ENCODE results near the gene TESK2. TPM values are rescaled to one million over a fixed set of nuclear protein-coding genes. Genes with fewer than 3 reads are reported as not detected.

TESK2 gene
- total RNA-seq, 1 donor from 2014 or later = 14.9 TPM

DNA sequence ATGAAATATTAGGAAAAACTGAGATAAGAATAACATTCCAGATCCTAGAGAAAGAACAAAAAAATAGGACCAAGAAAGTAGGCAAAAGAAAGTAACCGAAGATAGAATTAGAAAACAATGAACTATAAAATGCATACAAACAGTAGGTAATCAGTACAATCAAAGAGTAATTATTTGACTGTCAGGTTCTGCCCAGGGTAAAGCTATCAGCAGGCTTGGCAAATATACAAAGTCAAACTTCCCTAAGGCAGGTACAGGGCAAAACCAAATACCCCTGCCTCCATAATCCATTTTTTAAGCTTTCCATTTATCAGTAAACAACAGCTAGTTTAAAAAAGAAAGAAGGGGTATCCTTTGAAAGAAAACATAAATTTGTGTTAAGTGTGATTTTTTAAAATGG lies 44.4 kb downstream of the TESK2 start:
- no peak overlapping the region for H3K4me2 ChIP-seq
- no peaks in the 10 kb centered on the region for H3K36me3 ChIP-seq
- Mint-ChIP-seq H3K27ac (no peak overlapping the region), H3K36me3 (no peaks in the 10 kb centered on the region), H3K9me3 (no peaks in the 10 kb centered on the region), H3K27me3 (ENCODE audit: insufficient read depth, low read depth) (peaks cover 4% of the 10 kb centered on the region), H3K4me1 (no peaks in the 10 kb centered on the region), H3K4me3 (no peak overlapping the region)
- no peak overlapping the region for H3K27ac ChIP-seq
- H4K20me1 ChIP-seq (ENCODE audit: low read depth) = no peaks in the 10 kb centered on the region
- H3K9ac ChIP-seq = no peak overlapping the region
- H2AFZ ChIP-seq (replicated peaks) = no peak overlapping the region
- no peaks in the 10 kb centered on the region for H3K4me1 ChIP-seq
- H3K4me3 ChIP-seq = no peak overlapping the region
- no peaks in the 10 kb centered on the region for H3K9me3 ChIP-seq (ENCODE audit: low read depth)
- H3K79me2 ChIP-seq (ENCODE audit: low read depth) = no peaks in the 10 kb centered on the region
- TF ChIP-seq, protein P1, sequence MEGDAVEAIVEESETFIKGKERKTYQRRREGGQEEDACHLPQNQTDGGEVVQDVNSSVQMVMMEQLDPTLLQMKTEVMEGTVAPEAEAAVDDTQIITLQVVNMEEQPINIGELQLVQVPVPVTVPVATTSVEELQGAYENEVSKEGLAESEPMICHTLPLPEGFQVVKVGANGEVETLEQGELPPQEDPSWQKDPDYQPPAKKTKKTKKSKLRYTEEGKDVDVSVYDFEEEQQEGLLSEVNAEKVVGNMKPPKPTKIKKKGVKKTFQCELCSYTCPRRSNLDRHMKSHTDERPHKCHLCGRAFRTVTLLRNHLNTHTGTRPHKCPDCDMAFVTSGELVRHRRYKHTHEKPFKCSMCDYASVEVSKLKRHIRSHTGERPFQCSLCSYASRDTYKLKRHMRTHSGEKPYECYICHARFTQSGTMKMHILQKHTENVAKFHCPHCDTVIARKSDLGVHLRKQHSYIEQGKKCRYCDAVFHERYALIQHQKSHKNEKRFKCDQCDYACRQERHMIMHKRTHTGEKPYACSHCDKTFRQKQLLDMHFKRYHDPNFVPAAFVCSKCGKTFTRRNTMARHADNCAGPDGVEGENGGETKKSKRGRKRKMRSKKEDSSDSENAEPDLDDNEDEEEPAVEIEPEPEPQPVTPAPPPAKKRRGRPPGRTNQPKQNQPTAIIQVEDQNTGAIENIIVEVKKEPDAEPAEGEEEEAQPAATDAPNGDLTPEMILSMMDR (IDR thresholded peaks at IDR 0.05) = no peak
- TF ChIP-seq EZH2phosphoT487 (IDR thresholded peaks at IDR 0.05) = no peak
- DNase-seq (ENCODE audit: low spot score) = no peak
- no peaks in the 10 kb centered on the region for H3K27me3 ChIP-seq
- no peaks in the 10 kb centered on the region for H3F3A ChIP-seq (ENCODE audit: low read depth)

DNA sequence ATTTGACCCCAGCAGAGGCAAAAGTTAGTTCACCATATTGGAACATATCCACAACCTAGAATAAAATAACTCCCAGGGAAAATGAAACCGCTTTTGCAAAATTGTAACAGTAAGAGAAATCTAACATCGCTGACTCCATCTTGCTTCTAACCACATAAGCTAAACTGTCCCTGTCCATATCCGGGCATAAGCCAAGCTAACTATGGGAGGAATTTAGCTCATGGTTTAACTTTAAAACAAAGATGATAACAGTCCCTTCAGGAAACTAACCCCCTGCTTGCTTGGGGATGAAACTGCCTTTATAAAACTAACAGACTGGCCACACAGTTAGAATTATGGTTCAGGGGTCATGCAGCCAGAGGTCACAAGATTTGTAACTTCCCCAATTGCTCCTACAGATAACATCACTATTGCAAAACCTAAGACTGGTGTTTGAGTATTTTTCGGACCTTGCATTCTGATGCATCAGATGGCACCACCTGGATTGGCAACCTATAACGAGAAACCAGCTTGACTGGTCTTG lies 46.3 kb downstream of the TESK2 start:
- Mint-ChIP-seq H3K27ac (no peak overlapping the region), H3K9me3 (no peaks in the 10 kb centered on the region)
- no peak for TF ChIP-seq EZH2phosphoT487 (IDR thresholded peaks at IDR 0.05)
- no peak for TF ChIP-seq EZH2 (IDR thresholded peaks at IDR 0.05)
- TF ChIP-seq, protein P1 (IDR thresholded peaks at IDR 0.05) = no peak

DNA sequence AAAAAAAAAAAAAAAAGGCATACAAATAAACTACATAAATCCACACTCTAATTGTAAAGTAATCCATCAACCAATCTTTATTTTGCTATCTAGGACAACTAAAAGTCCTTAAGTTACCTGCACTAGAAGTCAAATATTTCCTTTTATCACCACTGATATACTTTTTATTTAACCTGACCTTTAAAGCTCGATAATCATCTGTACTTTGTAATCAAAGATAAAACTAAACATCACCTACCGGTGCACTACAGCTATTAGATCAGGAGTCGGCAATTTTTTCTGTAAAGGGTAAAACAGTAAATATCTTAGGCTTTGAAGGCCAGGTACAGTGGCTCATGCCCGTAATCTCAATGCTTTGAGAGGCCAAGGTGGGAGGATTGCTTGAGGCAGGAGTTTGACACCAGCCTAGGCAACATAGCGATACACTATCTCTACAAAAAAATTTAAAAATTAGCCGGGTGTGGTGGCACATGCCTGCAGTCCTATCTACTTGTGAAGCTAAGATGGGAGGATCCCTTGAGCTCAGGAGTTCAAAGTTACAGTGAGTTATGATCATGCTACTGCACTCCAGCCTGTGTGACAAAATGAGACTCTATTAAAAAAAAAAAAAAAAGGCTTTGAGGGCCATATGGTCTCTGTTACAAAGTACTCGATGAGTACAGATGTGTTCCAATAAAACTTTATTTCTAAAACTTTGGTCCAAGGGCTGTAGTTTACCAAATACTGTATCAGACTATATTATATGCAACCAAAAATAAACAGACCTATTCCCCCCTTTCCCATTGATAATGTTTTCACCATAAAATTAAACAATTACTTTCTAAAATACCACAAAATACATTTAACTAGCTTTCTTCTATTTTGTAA lies 47.1 kb downstream of the TESK2 start:
- no peaks in the 10 kb centered on the region for H3K9me3 Mint-ChIP-seq
- H3F3A ChIP-seq (ENCODE audit: low read depth) = no peaks in the 10 kb centered on the region
- no peak overlapping the region for H3K4me3 ChIP-seq
- H3K9ac ChIP-seq = no peak overlapping the region
- H3K27ac ChIP-seq = no peak overlapping the region
- no peaks in the 10 kb centered on the region for H3K36me3 ChIP-seq
- no peaks in the 10 kb centered on the region for H3K4me1 Mint-ChIP-seq
- H3K27me3 ChIP-seq = no peaks in the 10 kb centered on the region
- no peaks in the 10 kb centered on the region for H4K20me1 ChIP-seq (ENCODE audit: low read depth)
- H3K27me3 Mint-ChIP-seq (ENCODE audit: insufficient read depth, low read depth) = peaks cover 5% of the 10 kb centered on the region
- H3K9me3 ChIP-seq (ENCODE audit: low read depth) = no peaks in the 10 kb centered on the region
- no peak overlapping the region for H2AFZ ChIP-seq (replicated peaks)
- no peaks in the 10 kb centered on the region for H3K4me1 ChIP-seq
- H3K4me3 Mint-ChIP-seq = no peak overlapping the region
- no peaks in the 10 kb centered on the region for H3K79me2 ChIP-seq (ENCODE audit: low read depth)
- H3K4me2 ChIP-seq = no peak overlapping the region
- no peak for DNase-seq (ENCODE audit: low spot score)
- no peak overlapping the region for H3K27ac Mint-ChIP-seq
- no peaks in the 10 kb centered on the region for H3K36me3 Mint-ChIP-seq
- TF ChIP-seq EZH2phosphoT487 (IDR thresholded peaks at IDR 0.05) = no peak
- TF ChIP-seq, protein P1 (IDR thresholded peaks at IDR 0.05) = no peak

More for the DNA sequence above, 46.3 kb downstream of the TESK2 start:
- Histone ChIP-seq H3K9ac (no peak overlapping the region), H3K27me3 (no peaks in the 10 kb centered on the region), H3K4me3 (no peak overlapping the region), H4K20me1 (ENCODE audit: low read depth) (no peaks in the 10 kb centered on the region), H3F3A (ENCODE audit: low read depth) (no peaks in the 10 kb centered on the region), H2AFZ (replicated peaks) (no peak overlapping the region), H3K79me2 (ENCODE audit: low read depth) (no peaks in the 10 kb centered on the region), H3K36me3 (no peaks in the 10 kb centered on the region), H3K4me2 (no peak overlapping the region), H3K9me3 (ENCODE audit: low read depth) (no peaks in the 10 kb centered on the region), H3K4me1 (no peaks in the 10 kb centered on the region), H3K27ac (no peak overlapping the region)
- DNase-seq (ENCODE audit: low spot score) = no peak
- no peaks in the 10 kb centered on the region for H3K4me1 Mint-ChIP-seq
- H3K4me3 Mint-ChIP-seq = no peak overlapping the region
- H3K36me3 Mint-ChIP-seq = no peaks in the 10 kb centered on the region
- H3K27me3 Mint-ChIP-seq (ENCODE audit: insufficient read depth, low read depth) = peaks cover 5% of the 10 kb centered on the region
